Activated CD4-positive, alpha-beta T cell treated with anti-CD3 and anti-CD28 coated beads for 36 hours (primary cell): ENCODE data around the gene TCERG1L. TPM values are rescaled to one million over a fixed set of nuclear protein-coding genes. Genes with fewer than 3 reads are reported as not detected.

Source experiments
- ATAC-seq: fragments of 200-7000 bp; cut with Tn5 transposase; one replicate; pipeline ENCODE4 v1.10.0; 2021; ENCODE audit warnings: mild to moderate bottlenecking, moderate library complexity
- CTCF ChIA-PET: fragments of 350-600 bp; sonication (Branson Sonifier 250); formaldehyde crosslinking; loops from one replicate; lab custom pipeline; 2021; ENCODE audit warnings: antibody characterized with exemption; lab: Charles Lee
- POLR2A ChIA-PET: fragments of 350-600 bp; sonication (Branson Sonifier 250); formaldehyde crosslinking; loops from one replicate; lab custom pipeline; 2021; ENCODE audit warnings: antibody characterized with exemption, inconsistent platforms; lab: Charles Lee
- DNase-seq: peaks from one replicate; pipeline ENCODE4 v3.0.0-alpha.2; 2020
- H3K27ac Mint-ChIP-seq: one replicate; pipeline ENCODE4 v1.8.0; 2021; ENCODE audit warnings: mixed read lengths
- H3K27me3 Mint-ChIP-seq: one replicate; pipeline ENCODE4 v1.8.0; 2021; ENCODE audit warnings: mixed read lengths
- H3K36me3 Mint-ChIP-seq: one replicate; pipeline ENCODE4 v1.8.0; 2021; ENCODE audit warnings: low read depth, mixed read lengths
- H3K4me1 Mint-ChIP-seq: one replicate; pipeline ENCODE4 v1.8.0; 2021; ENCODE audit warnings: mixed read lengths
- H3K4me3 Mint-ChIP-seq: one replicate; pipeline ENCODE4 v1.8.0; 2021; ENCODE audit warnings: mild to moderate bottlenecking, moderate library complexity, mixed read lengths
- H3K9me3 Mint-ChIP-seq: one replicate; pipeline ENCODE4 v1.8.0; 2021; ENCODE audit warnings: low read depth, mixed read lengths
- intact Hi-C, 2 experiments: fragments of 100-400 bp; cut with DNase I in 1 of 2; cut with micrococcal nuclease in 1 of 2; formaldehyde crosslinking; loops; one replicate each; pipeline versions ENCODE4 v1.14.2 to v1.15.1; 2022 to 2024; cut with DNase I, micrococcal nuclease
- total RNA-seq, 2 experiments: library from RNA; stranded (reverse); gene quantifications; one replicate each; pipeline ENCODE4 v1.2.3, GENCODE V29; 2021

Gene TCERG1L
- total RNA-seq, 2 experiments from 2014 or later, result 0.05 to 0.21 TPM

DNA sequence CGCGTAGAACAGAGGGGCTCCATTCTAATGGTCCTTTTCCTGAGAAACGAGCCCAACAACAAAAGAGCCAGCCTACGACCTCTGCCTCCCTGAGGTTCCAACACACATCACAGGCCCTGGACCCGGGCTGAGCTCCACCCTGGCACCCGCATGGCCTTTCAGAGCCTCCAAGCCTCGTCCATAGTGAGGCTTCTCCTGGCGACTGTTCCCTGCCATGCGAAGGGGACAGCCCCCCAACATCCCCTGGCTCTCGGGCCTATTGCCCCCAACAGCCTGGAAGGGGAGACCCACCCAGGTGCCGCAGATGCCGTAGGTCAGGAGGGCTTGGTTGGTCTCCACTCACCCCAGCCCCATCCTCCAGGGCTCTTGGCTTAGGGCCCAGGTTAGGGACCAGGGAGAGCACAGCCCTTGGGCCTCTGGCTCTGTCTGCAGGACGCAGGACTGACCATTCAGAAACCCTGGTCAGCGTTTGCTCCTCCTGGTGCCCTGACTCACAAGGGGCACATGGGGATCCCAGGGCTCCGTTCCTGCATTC lies 91.5 kb downstream of the TCERG1L start:
- H3K27ac Mint-ChIP-seq, result no peak overlapping the region
- CTCF ChIA-PET, result no interaction called here
- POLR2A ChIA-PET, result no interaction called here
- no peaks in the 10 kb centered on the region for H3K27me3 Mint-ChIP-seq
- intact Hi-C loops, result no loop called here
- no peaks in the 10 kb centered on the region for H3K36me3 Mint-ChIP-seq
- DNase-seq (no peak), ATAC-seq (no peak)
- H3K4me1 Mint-ChIP-seq, result no peaks in the 10 kb centered on the region
- H3K4me3 Mint-ChIP-seq, result no peak overlapping the region
- H3K9me3 Mint-ChIP-seq, result no peaks in the 10 kb centered on the region

DNA sequence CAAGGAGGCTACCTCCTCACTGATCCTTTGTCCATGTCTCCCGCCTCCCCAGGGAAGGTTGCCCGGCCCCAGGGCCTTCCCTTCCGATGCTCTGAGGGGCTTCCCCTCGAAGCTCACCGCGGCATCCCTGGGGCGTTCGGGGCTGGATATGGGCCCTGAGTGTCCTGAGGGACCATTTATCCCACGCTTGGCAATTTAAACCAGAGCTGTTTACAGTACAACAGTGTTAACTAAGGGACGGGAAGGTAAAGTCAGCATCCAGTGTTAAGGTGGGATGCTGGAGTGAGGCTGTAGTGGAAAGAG lies 92.0 kb downstream of the TCERG1L start:
- ATAC-seq (no peak), DNase-seq (no peak)
- Mint-ChIP-seq H3K36me3 (no peaks in the 10 kb centered on the region), H3K27ac (no peak overlapping the region), H3K27me3 (no peaks in the 10 kb centered on the region), H3K4me1 (no peaks in the 10 kb centered on the region), H3K9me3 (no peaks in the 10 kb centered on the region), H3K4me3 (no peak overlapping the region)
- POLR2A ChIA-PET, result no interaction called here
- intact Hi-C loops, result no loop called here
- CTCF ChIA-PET, result no interaction called here

DNA sequence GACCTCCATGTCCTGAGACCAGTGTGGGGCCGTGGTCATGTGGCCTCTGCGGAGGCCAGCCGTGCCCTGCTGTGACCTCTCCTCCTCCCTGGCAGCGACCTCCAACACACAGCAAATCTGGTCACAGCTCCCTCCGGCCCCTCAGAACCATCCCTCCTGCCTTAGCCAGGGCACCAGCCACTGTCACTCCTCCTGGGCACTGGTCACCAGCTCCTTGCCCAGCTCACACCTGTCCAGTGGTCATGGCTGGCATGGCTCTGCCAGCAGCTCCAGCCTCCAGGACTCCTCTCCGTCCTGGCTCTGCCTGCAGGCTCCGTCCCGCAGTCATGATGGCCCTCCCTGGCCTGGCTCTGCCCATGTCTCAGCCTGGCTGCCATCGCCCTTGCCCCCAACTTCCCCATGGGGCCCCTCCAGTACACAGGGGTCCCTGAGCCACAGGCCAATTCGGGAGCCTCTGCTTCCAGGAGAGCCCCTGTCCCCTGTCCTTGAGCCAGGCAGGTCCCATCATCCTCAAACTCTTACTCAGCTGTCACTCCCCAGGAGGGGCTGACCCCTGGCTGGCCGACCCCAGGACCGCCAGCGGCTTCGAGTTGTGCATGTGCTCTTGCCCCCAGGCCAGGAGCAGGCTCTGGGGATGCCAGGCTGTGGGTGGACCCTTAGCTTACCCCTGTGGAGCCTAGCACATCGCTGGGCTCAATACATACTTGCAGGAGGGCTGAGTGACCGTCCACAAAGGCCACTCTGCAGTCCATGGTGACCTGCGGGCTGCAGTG lies 92.5 kb downstream of the TCERG1L start:
- Mint-ChIP-seq H3K4me1 (no peaks in the 10 kb centered on the region), H3K9me3 (no peaks in the 10 kb centered on the region), H3K27ac (no peak overlapping the region), H3K4me3 (no peak overlapping the region), H3K27me3 (no peaks in the 10 kb centered on the region), H3K36me3 (no peaks in the 10 kb centered on the region)
- CTCF ChIA-PET, result interaction anchor here (0.7 kb wide), 1 partner anchor 103 kb away, joined by 3 read pairs; no protein-coding TSS in a partner anchor
- POLR2A ChIA-PET, result no interaction called here
- DNase-seq (no peak), ATAC-seq (no peak)
- intact Hi-C loops, result no loop called here

- POLR2A ChIA-PET, result no interaction called here
- Mint-ChIP-seq H3K4me1 (no peaks in the 10 kb centered on the region), H3K4me3 (no peak overlapping the region), H3K27ac (no peak overlapping the region), H3K27me3 (no peaks in the 10 kb centered on the region), H3K36me3 (no peaks in the 10 kb centered on the region), H3K9me3 (no peaks in the 10 kb centered on the region)
- ATAC-seq (no peak), DNase-seq (no peak)
- intact Hi-C loops, result no loop called here
- CTCF ChIA-PET, result no interaction called here
Measured at GRCh38 chr10:131216681-131217230, 94.8 kb downstream of the TCERG1L start.

DNA sequence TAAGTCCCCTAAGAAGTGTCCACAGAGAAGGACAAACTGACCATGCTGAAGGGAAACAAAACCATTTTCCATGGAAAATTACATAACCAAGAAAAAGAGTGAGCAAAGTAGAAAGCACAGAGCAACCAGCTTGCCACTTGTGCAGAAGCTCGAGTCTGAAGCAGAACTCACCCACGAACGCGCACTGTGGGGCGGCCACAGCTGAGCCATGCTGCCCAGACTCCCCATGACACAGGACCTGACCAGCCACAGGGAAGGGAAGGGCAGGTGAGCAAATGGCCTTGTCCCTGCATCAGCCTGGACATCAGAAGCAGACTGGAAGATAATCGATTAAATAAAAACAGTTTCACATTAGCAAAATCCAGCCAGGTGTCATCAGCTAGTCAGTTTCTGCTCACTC lies 95.7 kb downstream of the TCERG1L start:
- Mint-ChIP-seq H3K27me3 (no peaks in the 10 kb centered on the region), H3K9me3 (no peaks in the 10 kb centered on the region), H3K4me1 (no peaks in the 10 kb centered on the region), H3K4me3 (no peak overlapping the region), H3K36me3 (no peaks in the 10 kb centered on the region), H3K27ac (no peak overlapping the region)
- intact Hi-C loops, result no loop called here
- CTCF ChIA-PET, result interaction anchor here (0.8 kb wide), 1 partner anchor 18 kb away, joined by 3 read pairs; no protein-coding TSS in a partner anchor
- no peak for ATAC-seq
- POLR2A ChIA-PET, result no interaction called here
- no peak for DNase-seq

DNA sequence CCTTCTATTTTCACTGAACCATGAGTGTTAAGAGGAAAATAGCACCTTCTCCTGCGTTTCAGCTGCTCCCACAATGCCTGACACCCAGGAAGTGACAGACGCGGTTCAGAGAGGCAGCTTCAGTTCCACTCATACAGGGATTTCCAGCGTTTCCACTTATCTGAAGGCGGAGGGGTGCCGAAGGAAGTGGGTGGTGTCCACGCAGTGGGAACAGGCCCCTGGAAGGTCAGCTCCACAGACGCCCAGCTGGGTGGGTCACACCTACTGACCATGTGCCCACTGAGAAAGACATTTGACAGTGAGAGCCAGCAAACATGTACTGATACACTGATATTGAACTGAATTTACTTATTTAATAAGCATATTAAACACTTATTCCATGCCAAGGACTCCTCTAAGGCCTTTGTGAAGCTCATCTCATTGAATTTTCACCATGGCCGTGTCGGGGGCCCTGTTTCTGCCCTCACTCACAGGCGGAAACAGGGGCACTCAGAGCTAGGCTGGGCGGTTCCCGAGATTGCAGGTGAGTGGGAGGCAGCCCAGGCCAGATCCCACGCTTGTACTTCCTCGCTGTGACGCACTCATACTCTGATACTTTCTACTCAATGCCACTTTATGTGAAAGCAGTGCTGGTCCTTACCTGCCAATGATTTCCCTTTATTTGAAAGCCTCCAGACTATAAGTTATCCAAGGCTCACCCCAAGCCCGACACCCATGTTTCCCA lies 96.8 kb downstream of the TCERG1L start:
- no peak overlapping the region for H3K4me3 Mint-ChIP-seq
- ChIA-PET CTCF (interaction anchor here (0.5 to 0.7 kb wide), 2 partner anchors 79 to 99 kb away, joined by 3 read pairs; no protein-coding TSS in a partner anchor), POLR2A (no interaction called here)
- ATAC-seq (no peak), DNase-seq (no peak)
- no peaks in the 10 kb centered on the region for H3K36me3 Mint-ChIP-seq
- no peaks in the 10 kb centered on the region for H3K9me3 Mint-ChIP-seq
- no peaks in the 10 kb centered on the region for H3K4me1 Mint-ChIP-seq
- intact Hi-C loops, result no loop called here
- H3K27me3 Mint-ChIP-seq, result no peaks in the 10 kb centered on the region
- H3K27ac Mint-ChIP-seq, result no peak overlapping the region

DNA sequence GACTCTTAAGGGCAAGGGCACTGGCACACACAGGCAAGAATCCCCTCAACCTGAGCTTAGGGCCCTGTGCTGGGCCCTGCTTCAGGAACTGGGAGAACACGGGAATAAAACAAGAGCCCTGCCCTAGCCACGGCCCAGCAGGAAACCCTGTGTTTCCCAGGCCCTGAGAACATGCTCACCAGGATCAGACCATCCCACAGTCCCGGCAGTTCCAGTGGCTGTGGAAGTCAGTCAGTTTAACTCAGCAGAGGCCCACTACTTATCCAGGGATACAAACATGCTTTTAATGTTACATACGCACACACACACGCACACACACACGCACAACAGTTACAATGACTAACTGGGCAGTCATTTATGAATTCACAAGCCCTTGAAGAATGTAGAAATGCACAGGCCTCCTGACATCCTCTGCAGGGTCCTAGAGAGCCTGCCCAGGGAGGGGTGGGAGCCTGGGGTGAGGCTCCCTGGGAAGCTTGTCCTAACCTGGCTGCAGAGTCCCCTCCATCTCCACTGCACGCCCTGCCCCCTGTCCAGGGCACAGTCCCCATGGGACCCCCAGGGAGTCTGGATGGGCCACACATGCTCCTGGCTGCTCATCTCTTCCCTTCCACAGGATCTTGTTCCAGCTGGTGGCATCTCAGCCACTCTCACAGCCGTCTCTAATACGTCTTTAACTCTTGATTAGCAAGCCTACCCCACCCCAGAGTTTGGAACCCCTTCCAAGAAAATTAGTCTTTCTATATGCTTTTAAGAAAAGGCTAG lies 97.6 kb downstream of the TCERG1L start:
- ATAC-seq (no peak), DNase-seq (no peak)
- Mint-ChIP-seq H3K9me3 (no peaks in the 10 kb centered on the region), H3K27ac (no peak overlapping the region), H3K4me1 (no peaks in the 10 kb centered on the region), H3K4me3 (no peak overlapping the region), H3K27me3 (no peaks in the 10 kb centered on the region), H3K36me3 (no peaks in the 10 kb centered on the region)
- POLR2A ChIA-PET, result no interaction called here
- CTCF ChIA-PET, result interaction anchor here (0.5 kb wide), 1 partner anchor 78 kb away, joined by 3 read pairs; no protein-coding TSS in a partner anchor
- intact Hi-C loops, result no loop called here

- H3K27me3 Mint-ChIP-seq, result no peaks in the 10 kb centered on the region
- no peak overlapping the region for H3K4me3 Mint-ChIP-seq
- H3K36me3 Mint-ChIP-seq, result no peaks in the 10 kb centered on the region
- H3K27ac Mint-ChIP-seq, result no peak overlapping the region
- intact Hi-C loops, result no loop called here
- H3K9me3 Mint-ChIP-seq, result no peaks in the 10 kb centered on the region
- CTCF ChIA-PET, result interaction anchor here (0.6 kb wide), 1 partner anchor 796 kb away, joined by 3 read pairs; no protein-coding TSS in a partner anchor
- no peaks in the 10 kb centered on the region for H3K4me1 Mint-ChIP-seq
- ATAC-seq (no peak), DNase-seq (no peak)
- POLR2A ChIA-PET, result no interaction called here
Measured at GRCh38 chr10:131212763-131213325, 98.7 kb downstream of the TCERG1L start.

DNA sequence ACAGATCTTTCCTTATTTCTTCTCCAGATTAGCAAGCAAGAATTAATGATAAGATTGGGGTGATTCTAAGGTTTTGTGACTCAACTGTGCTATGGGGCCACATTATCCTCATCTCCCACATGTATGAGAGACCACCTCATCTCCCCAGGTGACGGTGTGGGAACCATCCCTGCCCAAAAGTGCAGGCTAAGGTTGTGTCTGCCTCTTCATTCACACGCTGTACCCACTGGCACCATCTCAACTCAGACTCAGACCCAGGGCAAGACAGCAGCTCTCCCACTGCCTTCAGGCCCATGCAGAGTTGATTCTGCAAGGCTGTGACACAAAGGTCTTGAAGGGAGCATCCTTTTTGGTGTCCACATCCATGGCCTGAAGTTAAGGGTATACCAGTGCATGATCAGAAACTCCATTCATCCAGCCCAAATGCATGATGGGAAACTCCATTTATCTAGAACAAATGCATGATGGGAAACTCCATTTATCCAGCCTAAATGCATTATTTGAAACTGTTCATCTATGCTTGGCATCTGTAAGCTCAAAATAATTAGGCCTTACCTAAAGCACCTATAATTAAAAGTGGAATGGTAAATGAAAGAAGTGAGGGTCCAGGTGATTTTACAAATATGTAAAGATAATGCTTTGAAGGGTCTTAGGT lies 99.4 kb downstream of the TCERG1L start:
- DNase-seq (no peak), ATAC-seq (no peak)
- POLR2A ChIA-PET, result no interaction called here
- H3K27me3 Mint-ChIP-seq, result no peaks in the 10 kb centered on the region
- H3K36me3 Mint-ChIP-seq, result no peaks in the 10 kb centered on the region
- CTCF ChIA-PET, result interaction anchor here (0.6 kb wide), 1 partner anchor 797 kb away, joined by 3 read pairs; no protein-coding TSS in a partner anchor
- H3K9me3 Mint-ChIP-seq, result no peaks in the 10 kb centered on the region
- intact Hi-C loops, result no loop called here
- no peaks in the 10 kb centered on the region for H3K4me1 Mint-ChIP-seq
- no peak overlapping the region for H3K27ac Mint-ChIP-seq
- H3K4me3 Mint-ChIP-seq, result no peak overlapping the region

- Mint-ChIP-seq H3K36me3 (no peaks in the 10 kb centered on the region), H3K9me3 (no peaks in the 10 kb centered on the region), H3K27me3 (no peaks in the 10 kb centered on the region), H3K4me3 (no peak overlapping the region), H3K27ac (no peak overlapping the region), H3K4me1 (no peaks in the 10 kb centered on the region)
- ATAC-seq (no peak), DNase-seq (no peak)
- ChIA-PET CTCF (no interaction called here), POLR2A (no interaction called here)
- intact Hi-C loops, result no loop called here
Measured at GRCh38 chr10:131211559-131211958, 100.0 kb downstream of the TCERG1L start.
